CD4-positive, alpha-beta T cell treated with Interleukin-4 for 4 hours (primary cell): ENCODE results near the gene CAMK1D.

Experiments used
- DNase-seq: peaks from one replicate; pipeline ENCODE4 v3.0.0-alpha.2; 2020

Gene CAMK1D

GRCh38 chr10:12376211-12376610 is 26.9 kb downstream of the CAMK1D start:
- DNase-seq: no peak

DNA sequence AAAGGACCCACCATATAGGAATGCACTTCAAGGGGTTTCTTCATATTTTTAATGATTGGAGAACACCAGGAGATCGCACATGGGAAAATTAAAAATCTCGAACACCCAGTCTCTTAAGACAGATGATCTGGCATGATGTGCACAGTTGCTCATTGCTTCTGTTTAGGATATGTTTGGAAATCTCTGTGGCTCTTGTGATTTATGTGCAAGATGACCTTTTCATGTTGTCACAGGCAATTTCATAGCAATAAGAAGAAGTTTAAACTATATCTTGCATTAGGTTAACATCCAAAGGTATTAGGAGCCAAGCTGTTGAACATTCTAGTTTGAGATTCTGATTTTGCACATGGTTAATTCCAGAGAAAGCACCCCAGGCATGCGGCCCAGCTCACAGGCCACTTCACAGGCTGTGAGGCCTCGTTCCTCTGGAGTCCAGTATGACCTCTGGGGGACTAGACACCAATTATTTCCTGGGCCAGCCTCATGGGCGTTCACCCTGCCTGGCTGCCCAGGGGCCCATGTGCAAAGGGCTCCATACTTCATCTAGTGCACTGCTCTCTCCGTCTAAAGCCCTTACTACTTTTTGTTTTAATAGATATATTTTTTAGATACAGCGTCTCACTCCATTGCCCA is 28.4 kb downstream of the CAMK1D start:
- no peak for DNase-seq

- no peak for DNase-seq
Observed at GRCh38 chr10:12380999-12381398, 31.7 kb downstream of the CAMK1D start.

DNA sequence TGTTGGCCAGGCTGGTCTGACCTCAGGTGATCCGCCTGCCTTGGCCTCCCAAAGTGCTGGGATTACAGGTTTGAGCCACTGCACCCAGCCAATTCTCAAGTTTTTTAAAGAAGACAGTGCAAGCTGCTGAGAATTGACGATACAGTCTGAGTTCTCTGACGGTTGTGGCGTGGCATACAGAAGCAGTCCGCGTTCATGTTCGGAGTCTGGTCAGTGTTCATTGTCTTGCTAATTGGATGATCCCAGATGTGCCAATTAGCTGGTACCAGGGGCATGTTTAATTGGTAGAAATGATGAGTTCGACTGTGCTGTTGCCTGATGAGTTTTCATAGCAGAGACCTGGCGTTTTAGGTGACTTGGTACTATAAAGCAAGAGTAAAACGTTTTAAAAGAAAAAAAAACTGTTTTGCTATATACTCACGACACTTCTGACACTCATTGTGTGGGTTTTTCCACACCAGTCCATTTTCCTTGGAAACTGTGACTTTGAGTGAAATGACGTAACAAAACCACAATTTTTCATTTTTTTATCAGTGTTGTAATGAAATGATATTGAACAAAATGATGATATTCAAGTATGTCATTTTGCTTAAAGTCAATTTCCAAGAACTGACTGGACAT is 32.3 kb downstream of the CAMK1D start:
- no peak for DNase-seq

DNA sequence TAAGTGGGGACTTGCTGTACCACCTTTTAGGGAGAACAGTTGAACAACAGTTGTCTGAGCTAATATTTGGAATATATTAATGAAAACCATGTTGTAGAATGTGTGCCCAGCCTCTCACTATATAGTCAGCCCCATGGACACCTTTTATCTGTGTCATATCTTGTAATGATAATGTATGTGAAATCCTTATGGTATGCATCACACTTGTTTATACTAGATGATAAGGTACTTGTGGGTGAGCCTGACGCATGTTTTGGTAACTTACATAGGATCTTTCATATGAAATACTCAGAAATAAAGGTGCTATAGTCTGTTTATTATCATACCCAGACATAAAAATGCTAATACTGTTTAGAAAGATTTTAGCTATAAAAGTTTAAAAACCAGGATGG is 32.8 kb downstream of the CAMK1D start:
- DNase-seq: no peak

- no peak for DNase-seq
Observed at GRCh38 chr10:12382956-12383531, 33.7 kb downstream of the CAMK1D start.

- no peak for DNase-seq
Observed at GRCh38 chr10:12384906-12385305, 35.6 kb downstream of the CAMK1D start.

DNA sequence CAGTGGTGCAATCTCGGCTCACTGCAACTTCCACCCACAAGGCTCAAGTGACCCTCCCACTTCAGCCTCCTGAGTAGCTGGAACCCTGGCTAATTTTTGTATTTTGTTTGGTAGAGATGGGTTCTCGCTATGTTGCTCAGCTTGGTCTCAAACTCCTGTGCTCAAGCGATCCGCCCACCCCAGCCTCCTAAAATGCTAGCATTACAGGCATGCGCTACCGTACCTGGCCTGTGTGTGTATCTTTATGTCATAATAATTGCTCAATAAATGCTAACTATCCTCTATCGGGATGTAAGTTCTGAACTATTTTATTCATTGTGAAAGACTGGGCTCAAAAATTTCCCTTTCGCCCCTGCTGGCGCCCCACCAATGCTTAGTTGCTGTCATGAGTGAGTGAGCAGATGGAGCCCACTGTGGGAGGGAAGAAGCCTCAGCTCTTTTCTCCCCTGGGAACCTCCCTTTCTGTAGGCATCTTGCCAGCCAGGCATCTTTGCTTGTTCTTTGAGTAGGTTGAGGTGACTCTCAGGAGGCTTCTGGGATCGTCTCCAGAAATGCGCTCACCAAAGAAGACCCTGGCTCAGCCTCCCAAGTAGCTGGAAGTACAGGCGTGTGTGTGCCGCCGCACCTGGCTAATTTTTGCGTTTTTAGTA is 38.3 kb downstream of the CAMK1D start:
- no peak for DNase-seq

- DNase-seq: no peak
Observed at GRCh38 chr10:12388671-12389070, 39.3 kb downstream of the CAMK1D start.

GRCh38 chr10:12389154-12389734 is 39.9 kb downstream of the CAMK1D start:
- DNase-seq: no peak

- DNase-seq: no peak
Observed at GRCh38 chr10:12390733-12391132, 41.4 kb downstream of the CAMK1D start.

DNA sequence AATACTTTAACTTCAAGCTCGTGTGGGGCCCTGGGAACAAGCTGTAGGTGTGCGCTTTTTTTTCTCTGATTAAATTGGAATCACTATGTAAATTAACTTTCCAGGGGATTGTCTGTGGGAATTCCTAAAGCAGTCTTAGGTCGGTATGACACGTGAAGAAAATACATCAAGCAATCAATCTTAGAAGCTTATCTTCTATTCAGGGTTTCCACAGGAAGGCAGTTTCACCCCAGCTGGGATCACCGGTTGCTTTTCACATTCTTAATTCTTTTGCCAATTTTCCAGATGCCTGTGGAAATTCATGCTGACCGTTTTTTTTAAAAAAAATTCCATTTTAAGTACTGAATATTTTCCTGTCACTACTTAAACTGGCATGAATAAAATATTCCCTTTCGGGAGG is 41.9 kb downstream of the CAMK1D start:
- no peak for DNase-seq

- no peak for DNase-seq
Observed at GRCh38 chr10:12393831-12394230, 44.5 kb downstream of the CAMK1D start.

GRCh38 chr10:12394241-12395033 is 45.1 kb downstream of the CAMK1D start:
- DNase-seq: no peak

- DNase-seq: no peak
Observed at GRCh38 chr10:12396093-12396492, 46.7 kb downstream of the CAMK1D start.

DNA sequence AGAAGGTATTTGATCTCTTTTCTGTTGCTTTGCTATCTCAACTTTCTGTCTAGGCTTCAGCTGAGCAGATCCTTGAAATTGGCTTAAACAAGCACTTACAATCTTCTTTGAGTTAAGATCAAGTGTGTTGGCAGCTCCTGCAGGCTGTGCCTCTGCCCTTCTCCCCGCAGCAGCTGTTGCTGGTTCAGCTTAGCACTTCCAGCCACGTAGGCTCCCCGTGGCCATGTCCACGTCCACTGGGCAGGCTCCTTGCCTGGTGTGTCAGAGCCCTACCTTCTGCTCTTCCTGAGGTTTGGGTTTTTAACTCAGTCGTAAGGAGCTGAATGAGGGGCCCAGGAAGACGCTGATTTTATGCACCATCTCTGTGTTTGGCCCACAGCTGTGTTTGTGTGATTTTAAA is 47.2 kb downstream of the CAMK1D start:
- no peak for DNase-seq

DNA sequence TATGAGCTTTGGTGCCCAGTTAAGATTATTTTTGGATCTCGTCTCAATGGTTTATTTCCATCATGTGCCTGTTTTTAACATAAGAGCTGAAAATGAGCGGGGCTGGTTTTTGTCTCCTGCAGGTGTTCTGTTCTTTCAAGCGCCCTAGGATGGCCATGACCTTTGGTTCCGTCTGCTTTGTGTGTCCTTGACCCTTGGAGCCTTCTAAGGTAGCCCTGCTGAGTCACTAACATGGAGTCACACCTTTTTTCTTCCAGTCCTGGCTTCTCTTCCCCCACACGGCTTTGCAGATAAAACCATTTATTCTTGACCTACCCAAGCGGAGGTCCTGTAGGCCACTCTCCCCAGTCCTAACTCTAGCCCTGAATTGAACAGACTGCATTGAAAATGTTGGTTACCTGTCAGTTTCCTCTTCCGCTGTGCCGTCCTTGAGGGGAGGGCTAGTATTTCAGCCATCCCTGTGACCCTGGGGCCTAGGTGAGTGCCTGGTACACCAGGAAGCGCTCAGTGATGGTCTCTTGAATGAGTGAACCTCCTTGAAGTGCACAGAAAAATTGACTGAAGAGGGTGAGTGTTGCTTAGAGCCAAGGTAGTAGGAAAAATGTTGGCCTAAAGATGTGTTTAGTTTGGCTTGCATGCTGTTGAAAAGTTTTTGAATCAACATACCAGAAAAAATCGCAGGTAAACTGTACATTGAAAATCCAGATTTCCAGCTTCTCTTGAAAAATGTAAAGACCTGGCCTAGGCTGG is 48.0 kb downstream of the CAMK1D start:
- no peak for DNase-seq

DNA sequence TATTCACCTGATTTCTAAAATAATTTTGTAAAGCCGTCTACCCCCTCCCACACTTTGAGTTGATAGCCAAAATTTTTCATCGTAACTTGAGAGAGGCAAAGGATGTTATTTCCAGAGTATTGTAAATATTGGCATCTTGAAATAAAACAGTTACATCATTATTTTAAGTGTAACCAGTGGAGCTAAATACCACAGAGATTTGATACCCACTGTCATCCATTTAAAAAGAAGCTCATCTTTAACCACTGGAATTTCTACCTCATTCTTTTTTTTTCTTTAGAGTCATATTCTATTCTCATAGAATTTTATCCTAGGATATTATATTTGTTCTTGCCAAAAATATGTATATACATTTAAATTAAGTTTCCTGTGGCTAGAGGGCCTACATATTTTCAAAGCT is 48.6 kb downstream of the CAMK1D start:
- no peak for DNase-seq

DNA sequence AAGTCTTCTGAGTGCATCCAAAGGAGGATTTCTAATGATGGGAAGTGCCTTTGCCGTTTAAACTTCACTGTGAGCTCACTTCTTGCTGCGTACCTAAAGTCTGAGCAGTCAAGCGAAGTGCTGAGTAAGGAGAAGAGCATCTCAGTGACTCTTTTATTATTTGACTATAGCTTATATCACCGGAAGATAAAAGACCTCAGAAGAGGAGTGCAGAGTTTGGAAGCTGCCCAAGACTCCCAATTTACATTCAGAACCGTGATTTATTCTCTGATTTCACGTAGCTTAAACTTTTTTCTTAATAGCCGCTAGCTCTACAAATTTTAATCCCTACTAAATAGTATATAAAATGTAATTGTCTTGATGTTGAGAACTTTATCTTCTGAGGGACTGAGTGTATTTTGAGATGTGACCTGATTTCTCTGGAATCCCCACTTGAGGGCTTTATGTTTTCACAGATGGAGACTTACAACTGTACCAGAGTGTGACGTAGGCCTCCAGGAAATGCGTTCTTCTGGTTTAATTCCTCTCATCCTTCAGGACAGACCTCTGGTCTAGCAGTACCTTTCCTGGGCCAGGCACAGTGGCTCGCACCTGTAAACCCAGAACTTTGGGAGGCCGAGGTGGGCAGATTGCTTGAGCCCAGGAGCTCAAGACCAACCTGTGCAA is 51.1 kb downstream of the CAMK1D start:
- DNase-seq: no peak

GRCh38 chr10:12401466-12401865 is 52.1 kb downstream of the CAMK1D start:
- no peak for DNase-seq

DNA sequence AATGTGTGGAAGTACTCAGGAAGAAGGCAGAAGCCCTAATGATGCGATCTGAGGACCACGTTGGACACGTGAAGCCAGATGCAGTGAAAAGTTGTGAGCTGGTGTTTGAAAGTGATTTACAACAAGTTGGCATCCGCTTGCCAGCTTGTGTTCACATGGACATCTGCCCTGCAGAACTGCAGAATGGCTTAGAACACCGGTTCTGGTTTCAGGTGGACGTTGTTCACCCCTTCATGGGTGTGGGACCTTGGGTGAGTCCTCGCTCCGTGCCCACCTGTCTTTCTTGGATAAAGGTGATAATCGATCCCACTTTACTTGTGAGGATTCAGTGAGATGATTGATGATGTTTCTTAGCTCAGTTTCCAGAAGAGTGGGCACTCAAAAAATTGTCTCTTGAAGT is 53.8 kb downstream of the CAMK1D start:
- no peak for DNase-seq
